OCI-LY3 (cell line): Measurements from ENCODE around the gene DOCK9.

Source experiments
- H2AFZ ChIP-seq: fragments of 200-600, 300-600 bp; shearing (Covaris generic); 2 replicates; pipeline ENCODE4 v1.6.0; 2014; ENCODE audit warnings: antibody characterized with exemption, low read depth, low read length
- H3K27ac ChIP-seq: fragments of 200-600, 300-600 bp; sonication (generic); 2 replicates; pipeline ENCODE4 v1.5.1; 2014; ENCODE audit warnings: mild to moderate bottlenecking, low read length, moderate library complexity, mixed read lengths
- H3K27me3 ChIP-seq: fragments of 200-600, 300-600 bp; sonication (generic); 2 replicates; pipeline ENCODE4 v1.6.1; 2014; ENCODE audit warnings: low read depth, low read length, mixed read lengths
- H3K36me3 ChIP-seq: fragments of 200-600, 300-600 bp; sonication (generic); replicated peaks from 2 replicates; pipeline ENCODE3; 2014; ENCODE audit warnings: low read depth, low read length, mixed read lengths
- H3K4me1 ChIP-seq: fragments of 300-600, 200-600 bp; sonication (generic); 2 replicates; pipeline ENCODE4 v1.6.1; 2014; ENCODE audit warnings: low read length, mixed read lengths
- H3K4me2 ChIP-seq: fragments of 200-600, 300-600 bp; sonication (generic); 2 replicates; pipeline ENCODE4 v1.6.1; 2014; ENCODE audit warnings: low read length, mixed read lengths
- H3K4me3 ChIP-seq: fragments of 300-600, 200-600 bp; sonication (generic); 2 replicates; pipeline ENCODE4 v1.5.1; 2014; ENCODE audit warnings: antibody characterized with exemption, mild to moderate bottlenecking, low read length, moderate library complexity
- H3K79me2 ChIP-seq: fragments of 300-600, 200-600 bp; shearing (Covaris generic); 2 replicates; pipeline ENCODE4 v1.6.1; 2014; ENCODE audit warnings: mild to moderate bottlenecking, low read length, mixed read lengths
- H3K9ac ChIP-seq: fragments of 300-600, 200-600 bp; shearing (Covaris generic); 2 replicates; pipeline ENCODE4 v1.6.0; 2014; ENCODE audit warnings: mild to moderate bottlenecking, low read length, moderate library complexity
- H3K9me3 ChIP-seq: fragments of 200-600, 300-600 bp; shearing (Covaris generic); 2 replicates; pipeline ENCODE4 v1.6.1; 2014; ENCODE audit warnings: low read length, mixed read lengths; ENCODE audit not compliant: insufficient read depth
- H4K20me1 ChIP-seq: fragments of 200-600, 300-600 bp; sonication (generic); 2 replicates; pipeline ENCODE4 v1.6.1; 2016; ENCODE audit warnings: low read length, mixed read lengths; ENCODE audit not compliant: insufficient read depth
- CTCF ChIP-seq: fragments of 200-600, 300-600 bp; sonication (generic); IDR thresholded peaks from 2 replicates; pipeline ENCODE4 v1.5.1; 2014; ENCODE audit warnings: antibody characterized with exemption, low read length, low read depth
- EZH2phosphoT487 ChIP-seq: fragments of 200-600 bp; shearing (Covaris generic); IDR thresholded peaks from 2 replicates; pipeline ENCODE4 v1.6.1; 2018; ENCODE audit warnings: antibody characterized with exemption, mixed run types, low read depth

The DOCK9 gene

GRCh38 chr13:99005609-99006008, 27.7 kb upstream of the DOCK9 start:
- no peak overlapping the region for H2AFZ ChIP-seq
- no peak overlapping the region for H3K27ac ChIP-seq
- H3K9me3 ChIP-seq: no peaks in the 10 kb centered on the region
- H3K36me3 ChIP-seq: no peaks in the 10 kb centered on the region
- H3K4me1 ChIP-seq: no peaks in the 10 kb centered on the region
- H3K4me3 ChIP-seq: no peak overlapping the region
- no peaks in the 10 kb centered on the region for H3K27me3 ChIP-seq
- no peak overlapping the region for H3K9ac ChIP-seq
- no peak overlapping the region for H3K4me2 ChIP-seq
- no peaks in the 10 kb centered on the region for H4K20me1 ChIP-seq
- no peaks in the 10 kb centered on the region for H3K79me2 ChIP-seq
- TF ChIP-seq EZH2phosphoT487 (no peak), CTCF (no peak)

GRCh38 chr13:99004978-99005377, 27.1 kb upstream of the DOCK9 start:
- no peaks in the 10 kb centered on the region for H4K20me1 ChIP-seq
- H3K9ac ChIP-seq: no peak overlapping the region
- H2AFZ ChIP-seq: no peak overlapping the region
- no peak overlapping the region for H3K4me3 ChIP-seq
- no peak for TF ChIP-seq EZH2phosphoT487
- no peak for TF ChIP-seq CTCF
- H3K9me3 ChIP-seq: no peaks in the 10 kb centered on the region
- no peak overlapping the region for H3K27ac ChIP-seq
- H3K79me2 ChIP-seq: no peaks in the 10 kb centered on the region
- H3K4me2 ChIP-seq: no peak overlapping the region
- H3K4me1 ChIP-seq: no peaks in the 10 kb centered on the region
- H3K27me3 ChIP-seq: no peaks in the 10 kb centered on the region
- no peaks in the 10 kb centered on the region for H3K36me3 ChIP-seq

GRCh38 chr13:99003851-99004471, 26.1 kb upstream of the DOCK9 start:
- no peaks in the 10 kb centered on the region for H4K20me1 ChIP-seq
- no peak overlapping the region for H3K27ac ChIP-seq
- no peak overlapping the region for H3K4me3 ChIP-seq
- no peak overlapping the region for H2AFZ ChIP-seq
- no peaks in the 10 kb centered on the region for H3K36me3 ChIP-seq
- no peak overlapping the region for H3K9ac ChIP-seq
- no peak for TF ChIP-seq EZH2phosphoT487
- no peak for TF ChIP-seq CTCF
- no peak overlapping the region for H3K4me2 ChIP-seq
- H3K9me3 ChIP-seq: no peaks in the 10 kb centered on the region
- peaks cover under 1% of the 10 kb centered on the region; the same call in 1 of the 2 replicates for H3K4me1 ChIP-seq
- H3K27me3 ChIP-seq: no peaks in the 10 kb centered on the region
- no peaks in the 10 kb centered on the region for H3K79me2 ChIP-seq

- Histone ChIP-seq H3K4me2 (no peak overlapping the region), H3K27ac (no peak overlapping the region), H3K79me2 (no peaks in the 10 kb centered on the region), H2AFZ (no peak overlapping the region), H3K9me3 (no peaks in the 10 kb centered on the region), H3K9ac (no peak overlapping the region), H4K20me1 (no peaks in the 10 kb centered on the region), H3K27me3 (no peaks in the 10 kb centered on the region), H3K36me3 (no peaks in the 10 kb centered on the region), H3K4me3 (no peak overlapping the region), H3K4me1 (peaks cover 3% of the 10 kb centered on the region; the same call in 1 of the 2 replicates)
- TF ChIP-seq EZH2phosphoT487: no peak
Measured at GRCh38 chr13:99003186-99003585, 25.3 kb upstream of the DOCK9 start.
